D721Med (cell line): ENCODE results near the gene HNRNPLL.

Source experiments
- DNase-seq: peaks from one replicate; pipeline ENCODE4 v3.0.0; 2011; ENCODE audit warnings: low spot score; ENCODE audit not compliant: insufficient read length
- FAIRE-seq: peaks from 2 replicates; lab custom pipeline; 2011; peaks lifted over from hg19 to GRCh38; lab: Jason Lieb, UNC
- CTCF ChIP-seq: IDR thresholded peaks from 2 replicates; pipeline ENCODE4 v1.5.1; 2012; ENCODE audit warnings: mild to moderate bottlenecking, control low read depth; ENCODE audit not compliant: insufficient read depth; ENCODE audit errors: missing control alignments

Gene HNRNPLL

DNA sequence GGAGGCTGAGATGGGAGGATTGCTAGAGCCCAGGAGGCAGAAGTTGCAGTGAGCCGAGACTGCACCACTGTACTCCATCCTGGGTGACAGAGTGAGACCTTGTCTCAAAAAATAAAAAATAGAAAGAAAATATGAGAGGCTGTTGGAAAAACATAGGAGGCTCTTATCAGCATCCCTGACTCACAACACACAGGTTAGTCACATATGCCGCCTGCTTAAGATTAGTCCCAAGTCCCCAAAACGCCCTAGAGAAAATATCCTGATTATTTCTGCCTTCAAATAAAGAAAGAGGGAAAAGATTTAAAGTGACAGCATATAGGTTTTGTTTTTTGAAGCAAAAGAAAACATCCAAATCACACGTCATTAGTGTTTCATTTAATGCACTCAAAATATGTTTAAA is 33.3 kb upstream of the HNRNPLL start:
- DNase-seq: no peak
- TF ChIP-seq CTCF: no peak
- no peak for FAIRE-seq

DNA sequence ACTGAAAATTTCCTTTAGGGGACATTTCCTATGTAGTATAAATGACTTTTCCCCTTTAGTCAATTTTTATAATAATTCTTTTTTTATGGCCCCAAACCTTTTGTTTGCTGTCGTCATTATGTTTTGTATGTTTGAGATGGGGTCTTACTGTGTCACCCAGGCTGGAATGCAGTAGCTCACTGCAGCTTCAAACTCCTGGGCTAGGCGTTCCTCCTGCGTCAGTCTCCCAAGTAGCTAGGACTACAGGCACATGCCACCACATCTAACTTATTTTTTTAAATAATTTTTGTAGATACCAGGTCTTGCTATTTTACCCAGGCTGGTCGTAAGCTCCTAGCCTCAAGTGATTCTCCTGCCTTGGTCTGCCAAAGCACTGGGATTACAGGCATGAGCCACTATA is 32.4 kb upstream of the HNRNPLL start:
- DNase-seq: no peak
- no peak for TF ChIP-seq CTCF
- no peak for FAIRE-seq

DNA sequence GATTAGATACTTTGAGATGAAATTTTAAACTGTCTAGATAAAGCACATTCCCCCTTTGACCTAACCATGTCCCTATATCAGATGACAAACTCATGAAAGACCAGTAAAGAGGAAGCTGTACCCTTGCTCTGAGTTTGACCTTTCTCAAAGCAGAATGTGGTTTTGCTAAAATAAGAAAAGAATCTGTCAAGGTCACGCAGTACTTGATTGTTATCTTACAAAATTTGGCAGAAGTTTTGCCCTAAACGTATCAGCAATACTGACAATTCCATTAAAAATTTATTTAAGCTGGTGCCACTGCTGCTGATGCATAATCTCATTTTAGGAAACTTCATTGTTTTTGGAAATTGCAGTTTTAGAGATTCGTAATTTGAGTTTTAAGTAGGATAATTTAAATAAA is 32.0 kb upstream of the HNRNPLL start:
- FAIRE-seq (no peak), DNase-seq (no peak)
- no peak for TF ChIP-seq CTCF

DNA sequence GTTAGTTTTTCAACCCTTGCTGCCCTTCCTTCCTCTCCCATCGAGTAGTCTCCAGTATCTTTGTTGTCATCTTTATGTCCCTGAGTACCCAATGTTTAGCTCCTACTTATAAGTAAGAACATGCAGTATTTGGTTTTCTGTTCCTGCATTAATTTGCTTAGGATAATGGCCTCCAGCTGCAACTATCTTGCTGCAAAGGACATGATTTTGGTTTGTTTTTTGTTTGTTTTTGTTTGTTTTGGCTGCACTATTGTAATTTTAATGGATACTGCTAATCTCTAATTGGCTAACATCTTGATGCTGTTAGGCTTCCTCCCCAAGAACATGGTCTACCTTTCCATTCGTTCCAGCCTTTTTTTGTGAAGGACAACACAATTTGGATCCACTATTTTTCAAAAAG is 31.2 kb upstream of the HNRNPLL start:
- TF ChIP-seq CTCF: no peak
- DNase-seq: no peak
- no peak for FAIRE-seq

DNA sequence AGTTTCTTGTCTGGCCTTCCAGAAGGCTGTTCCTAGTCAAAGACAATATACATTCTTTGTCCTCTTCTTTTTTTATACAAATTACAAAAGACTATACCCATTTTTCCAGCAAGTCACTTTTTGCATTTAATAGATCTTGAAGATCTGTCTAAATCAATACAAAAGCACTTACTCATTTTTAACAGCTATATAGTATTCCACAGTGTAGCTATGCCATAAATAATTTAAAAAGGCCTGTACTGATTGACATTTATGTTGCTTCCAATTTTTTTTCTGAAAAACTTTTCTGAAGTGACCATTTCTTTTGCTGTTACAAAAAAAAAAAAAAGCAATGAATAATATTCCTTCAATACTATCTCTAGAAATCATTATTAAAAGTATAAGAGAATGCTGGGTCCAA is 30.3 kb upstream of the HNRNPLL start:
- FAIRE-seq (no peak), DNase-seq (no peak)
- no peak for TF ChIP-seq CTCF

- DNase-seq (no peak), FAIRE-seq (no peak)
- no peak for TF ChIP-seq CTCF
Measured at GRCh38 chr2:38631976-38632375, 29.2 kb upstream of the HNRNPLL start.

GRCh38 chr2:38629684-38630083 is 27.0 kb upstream of the HNRNPLL start:
- FAIRE-seq (no peak), DNase-seq (no peak)
- TF ChIP-seq CTCF: no peak
